Activated naive CD8-positive, alpha-beta T cell (primary cell): ENCODE data around the gene PDE6B.
A peak's percentile ranks its signal among the peaks of the same experiment; 100 is the strongest.
"Not testable (repeated sequence)": the region's sequence is repeated elsewhere in the genome, so short reads cannot be mapped to it uniquely, and the experiment has no call there.

Experiments used
- H3K27ac Mint-ChIP-seq: one replicate; pipeline ENCODE4 v1.8.0; 2021; ENCODE audit warnings: mixed read lengths
- H3K27me3 Mint-ChIP-seq: one replicate; pipeline ENCODE4 v1.8.0; 2021; ENCODE audit warnings: mixed read lengths
- H3K36me3 Mint-ChIP-seq: one replicate; pipeline ENCODE4 v1.8.0; 2021; ENCODE audit warnings: mixed read lengths
- H3K4me1 Mint-ChIP-seq: one replicate; pipeline ENCODE4 v1.8.0; 2021; ENCODE audit warnings: low read depth, mixed read lengths
- H3K4me3 Mint-ChIP-seq: one replicate; pipeline ENCODE4 v1.8.0; 2021; ENCODE audit warnings: mild to moderate bottlenecking, mixed read lengths
- H3K9me3 Mint-ChIP-seq: one replicate; pipeline ENCODE4 v1.8.0; 2021; ENCODE audit warnings: low read depth, mixed read lengths

PDE6B gene

DNA sequence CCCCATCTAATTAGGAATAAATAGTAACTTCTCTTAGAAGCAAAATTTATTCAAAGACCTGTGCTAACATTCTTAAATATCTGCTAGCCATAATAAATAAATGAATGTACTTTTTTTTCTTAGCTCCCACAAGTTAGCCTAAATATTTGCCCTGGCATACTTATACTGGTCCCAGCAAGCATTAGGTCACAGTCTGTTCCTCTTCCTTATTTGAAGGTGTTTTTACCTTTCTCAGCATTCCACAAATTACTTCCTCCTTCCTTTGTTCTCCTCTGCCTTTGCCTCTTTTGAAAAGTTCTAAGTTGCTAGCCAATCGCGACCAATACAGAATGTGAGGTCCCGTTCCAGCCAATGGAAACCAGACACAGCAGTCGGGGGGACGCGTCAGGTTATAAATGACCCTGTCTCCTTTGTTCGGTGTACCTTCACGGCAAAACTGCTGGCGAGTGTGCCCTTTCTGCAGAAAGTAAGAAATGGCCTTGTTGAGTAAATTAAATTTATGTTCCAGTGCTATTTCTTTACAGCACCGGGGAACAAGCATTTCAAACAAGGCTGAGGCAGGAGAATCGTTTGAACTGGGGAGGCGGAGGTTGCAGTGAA is 69.1 kb downstream of the PDE6B start:
- H3K4me1 Mint-ChIP-seq, H3K4me3 Mint-ChIP-seq, H3K36me3 Mint-ChIP-seq, H3K27ac Mint-ChIP-seq, H3K9me3 Mint-ChIP-seq, H3K27me3 Mint-ChIP-seq: not testable (repeated sequence)

DNA sequence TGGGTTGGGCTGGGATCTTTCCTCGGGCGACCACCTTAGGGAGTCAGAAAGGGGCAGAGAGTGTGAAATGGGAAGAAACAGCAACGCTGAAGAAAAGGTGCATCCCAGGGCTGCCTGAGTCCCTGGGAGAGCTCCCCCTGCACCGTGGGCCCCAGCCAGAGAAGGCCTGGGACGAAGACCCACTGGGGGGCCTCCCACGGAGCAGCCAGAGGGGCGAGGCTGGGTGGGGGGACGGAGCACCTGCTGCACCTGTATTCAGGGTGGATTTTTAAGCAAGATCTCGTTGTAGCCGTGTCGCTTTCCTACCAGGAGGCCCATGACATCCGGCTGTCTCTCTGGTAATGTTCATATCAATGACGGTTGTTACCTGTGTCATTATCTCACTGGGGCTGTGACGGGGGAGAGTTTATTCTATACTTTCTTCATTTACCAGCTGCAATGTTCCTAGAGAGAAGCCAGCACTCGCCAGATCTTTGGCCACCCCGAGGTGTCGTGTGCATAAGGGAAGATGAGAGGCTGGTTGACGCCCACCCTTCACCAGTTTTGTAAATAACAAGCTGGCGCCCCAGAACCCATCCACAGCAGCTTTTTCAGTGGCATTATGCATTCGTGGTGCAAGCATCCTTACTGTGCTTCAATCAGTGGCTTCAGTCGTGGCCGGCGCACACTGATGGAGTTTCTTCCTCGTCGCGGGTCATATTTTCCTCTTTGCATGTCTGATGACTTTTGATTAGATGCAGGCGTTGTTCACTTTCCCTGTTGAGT is 74.6 kb downstream of the PDE6B start:
- Mint-ChIP-seq H3K27ac (no peak overlapping the region), H3K36me3 (no peaks in the 10 kb centered on the region), H3K4me1 (peaks cover 6% of the 10 kb centered on the region), H3K9me3 (no peaks in the 10 kb centered on the region), H3K4me3 (no peak overlapping the region), H3K27me3 (no peaks in the 10 kb centered on the region)

DNA sequence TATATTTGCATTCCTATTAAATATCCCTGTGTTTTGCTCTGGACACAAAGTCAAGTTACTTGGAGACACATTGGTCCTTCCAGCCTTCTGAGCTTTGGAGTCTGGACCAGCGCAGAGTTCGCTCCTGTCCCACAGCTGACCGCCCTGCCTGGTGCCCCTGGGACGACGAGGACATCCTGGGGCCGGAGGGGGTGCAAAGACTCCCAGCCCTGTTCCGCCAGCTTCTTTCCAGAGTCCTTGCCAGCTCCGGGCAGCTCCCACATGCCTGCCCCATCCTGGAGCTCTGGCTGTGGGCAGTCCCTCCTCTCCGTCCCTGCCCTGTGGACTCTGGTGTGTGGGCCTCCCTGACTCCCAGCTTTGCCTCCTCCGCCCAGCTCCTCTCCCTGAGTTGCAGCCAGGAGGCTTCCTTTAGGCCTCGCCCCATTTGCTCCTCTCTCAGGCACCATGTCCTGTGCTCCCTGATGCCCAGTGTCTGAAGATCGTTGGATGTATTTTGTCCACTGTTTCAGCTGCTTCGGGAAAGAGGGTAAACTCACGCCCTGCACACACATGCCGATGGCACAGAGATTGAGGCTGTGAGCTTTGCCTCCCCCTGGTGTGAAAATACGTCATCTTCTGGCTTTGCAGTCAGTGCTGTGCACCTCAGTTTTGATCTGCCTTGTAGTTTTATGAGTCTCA is 75.4 kb downstream of the PDE6B start:
- Mint-ChIP-seq H3K27ac (no peak overlapping the region), H3K36me3 (no peaks in the 10 kb centered on the region), H3K4me1 (peaks cover 6% of the 10 kb centered on the region), H3K9me3 (no peaks in the 10 kb centered on the region), H3K4me3 (no peak overlapping the region), H3K27me3 (no peaks in the 10 kb centered on the region)

DNA sequence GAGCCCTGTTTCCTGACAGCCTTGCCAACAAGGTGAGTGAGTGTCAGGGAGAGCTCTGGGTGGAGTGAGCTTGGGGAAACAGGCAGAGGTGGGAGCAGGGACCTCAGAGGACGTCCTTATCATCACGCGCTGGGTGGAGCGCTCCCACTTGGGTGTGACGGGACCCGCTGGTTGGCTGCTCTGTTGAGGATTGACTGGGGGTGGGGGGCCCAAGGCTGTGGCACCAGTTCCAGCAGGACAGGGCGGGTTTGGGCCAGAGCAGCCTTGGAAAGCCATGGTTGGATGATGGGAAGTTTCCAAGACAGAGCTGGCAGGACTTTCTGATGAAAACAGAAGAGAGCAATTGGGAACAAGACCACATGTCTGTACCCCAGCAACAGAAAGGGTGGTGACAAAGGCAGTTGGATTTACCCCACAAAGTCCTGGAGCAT is 77.3 kb downstream of the PDE6B start:
- no peak overlapping the region for H3K27ac Mint-ChIP-seq
- H3K9me3 Mint-ChIP-seq: no peaks in the 10 kb centered on the region
- H3K27me3 Mint-ChIP-seq: no peaks in the 10 kb centered on the region
- H3K4me3 Mint-ChIP-seq: no peak overlapping the region
- no peaks in the 10 kb centered on the region for H3K36me3 Mint-ChIP-seq
- H3K4me1 Mint-ChIP-seq: peaks cover 8% of the 10 kb centered on the region

DNA sequence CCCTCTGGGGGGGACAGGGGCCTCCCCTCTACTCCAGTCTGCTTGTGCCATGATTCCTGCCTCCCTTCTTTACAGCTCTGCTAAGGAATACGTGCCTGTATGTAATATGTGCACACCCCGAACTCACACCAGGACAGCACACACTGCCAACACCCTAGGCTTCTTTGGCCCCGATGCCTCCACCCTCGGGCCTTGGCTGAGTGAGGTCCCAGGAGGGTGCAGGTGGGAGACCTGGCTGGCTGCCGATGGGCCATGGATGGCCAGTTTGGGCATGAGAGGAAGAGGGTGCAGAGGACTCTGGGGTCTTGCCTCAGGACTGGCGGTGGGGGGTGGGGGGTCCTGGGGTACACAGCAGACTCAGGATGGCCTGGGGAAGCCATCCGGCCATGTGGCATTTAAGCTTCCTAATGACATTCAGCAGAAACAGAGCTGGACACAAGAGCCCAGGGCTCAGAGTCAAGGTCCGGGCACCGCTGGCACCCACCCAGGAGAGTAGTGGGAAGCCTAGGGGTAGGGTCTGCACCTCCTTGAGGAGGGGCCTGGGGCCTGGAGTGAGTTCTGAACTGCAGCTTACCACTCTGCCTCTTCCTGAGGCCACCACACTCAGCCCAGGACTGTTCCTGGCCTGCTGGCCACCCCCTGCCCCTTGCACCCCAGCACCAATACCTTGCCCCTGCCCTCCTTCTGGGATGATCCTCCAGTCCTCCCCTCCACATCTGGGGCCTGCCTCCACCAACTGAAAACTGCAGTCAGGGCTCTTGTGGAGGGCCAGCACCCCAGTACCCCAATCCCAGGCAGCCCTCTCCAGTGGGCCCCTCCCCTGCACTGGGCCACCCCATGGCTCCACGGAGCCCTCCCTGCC is 78.2 kb downstream of the PDE6B start:
- Mint-ChIP-seq H3K36me3 (no peaks in the 10 kb centered on the region), H3K4me1 (peaks cover 11% of the 10 kb centered on the region), H3K27ac (no peak overlapping the region), H3K27me3 (no peaks in the 10 kb centered on the region), H3K9me3 (no peaks in the 10 kb centered on the region), H3K4me3 (no peak overlapping the region)

DNA sequence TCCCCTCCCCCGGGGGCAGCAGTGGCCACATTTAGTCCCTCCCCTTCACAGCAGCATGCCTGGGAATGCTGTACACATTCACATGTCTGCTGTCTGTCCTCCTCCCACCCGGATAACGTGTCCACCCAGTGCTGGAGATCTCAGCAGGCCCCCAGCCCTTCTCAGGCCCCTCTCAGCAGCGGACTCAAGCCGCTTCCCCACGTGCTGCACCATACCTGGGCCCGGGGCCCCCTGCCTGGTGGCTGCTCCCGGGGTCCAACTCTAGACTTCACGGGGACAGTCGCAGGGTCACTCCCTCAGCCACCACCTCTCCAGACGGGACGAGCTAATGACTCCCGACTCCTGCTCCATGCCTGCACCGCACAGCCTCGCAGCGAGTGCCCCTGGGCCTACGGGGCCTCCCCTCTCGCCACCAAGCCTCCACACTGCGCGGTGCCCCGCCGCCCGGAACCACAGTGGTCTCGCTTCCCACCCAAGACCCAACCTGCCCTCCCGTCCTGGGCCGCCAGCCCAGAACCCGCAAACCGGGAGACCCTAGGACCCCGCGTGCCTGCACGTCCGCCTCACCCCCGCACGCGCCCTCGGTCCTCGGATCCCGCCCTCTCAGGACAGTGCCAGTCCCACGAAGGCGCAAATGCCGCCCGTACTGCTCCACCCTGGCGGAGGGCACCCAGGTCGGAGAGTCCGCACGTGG is 79.0 kb downstream of the PDE6B start:
- Mint-ChIP-seq H3K9me3 (no peaks in the 10 kb centered on the region), H3K4me3 (no peak overlapping the region), H3K27ac (no peak overlapping the region), H3K4me1 (peaks cover 16% of the 10 kb centered on the region), H3K27me3 (no peaks in the 10 kb centered on the region), H3K36me3 (no peaks in the 10 kb centered on the region)

DNA sequence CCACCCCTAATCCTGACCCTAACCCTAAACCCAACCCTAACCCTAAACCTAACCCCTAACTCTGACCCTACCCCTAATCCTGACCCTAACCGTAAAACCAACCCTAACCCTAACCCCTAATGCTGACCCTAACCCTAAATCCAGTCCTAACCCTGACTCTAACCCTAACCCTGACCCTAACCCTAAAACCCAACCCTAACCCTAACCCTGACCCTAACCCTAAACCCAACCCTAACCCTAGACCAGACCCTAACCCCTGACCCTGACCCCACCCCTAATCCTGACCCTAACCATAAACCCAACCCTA is 79.6 kb downstream of the PDE6B start:
- peak overlapping the region; percentile 68 for H3K4me3 Mint-ChIP-seq
- peaks cover 18% of the 10 kb centered on the region for H3K4me1 Mint-ChIP-seq
- H3K36me3 Mint-ChIP-seq: no peaks in the 10 kb centered on the region
- no peaks in the 10 kb centered on the region for H3K9me3 Mint-ChIP-seq
- H3K27me3 Mint-ChIP-seq: no peaks in the 10 kb centered on the region
- no peak overlapping the region for H3K27ac Mint-ChIP-seq

DNA sequence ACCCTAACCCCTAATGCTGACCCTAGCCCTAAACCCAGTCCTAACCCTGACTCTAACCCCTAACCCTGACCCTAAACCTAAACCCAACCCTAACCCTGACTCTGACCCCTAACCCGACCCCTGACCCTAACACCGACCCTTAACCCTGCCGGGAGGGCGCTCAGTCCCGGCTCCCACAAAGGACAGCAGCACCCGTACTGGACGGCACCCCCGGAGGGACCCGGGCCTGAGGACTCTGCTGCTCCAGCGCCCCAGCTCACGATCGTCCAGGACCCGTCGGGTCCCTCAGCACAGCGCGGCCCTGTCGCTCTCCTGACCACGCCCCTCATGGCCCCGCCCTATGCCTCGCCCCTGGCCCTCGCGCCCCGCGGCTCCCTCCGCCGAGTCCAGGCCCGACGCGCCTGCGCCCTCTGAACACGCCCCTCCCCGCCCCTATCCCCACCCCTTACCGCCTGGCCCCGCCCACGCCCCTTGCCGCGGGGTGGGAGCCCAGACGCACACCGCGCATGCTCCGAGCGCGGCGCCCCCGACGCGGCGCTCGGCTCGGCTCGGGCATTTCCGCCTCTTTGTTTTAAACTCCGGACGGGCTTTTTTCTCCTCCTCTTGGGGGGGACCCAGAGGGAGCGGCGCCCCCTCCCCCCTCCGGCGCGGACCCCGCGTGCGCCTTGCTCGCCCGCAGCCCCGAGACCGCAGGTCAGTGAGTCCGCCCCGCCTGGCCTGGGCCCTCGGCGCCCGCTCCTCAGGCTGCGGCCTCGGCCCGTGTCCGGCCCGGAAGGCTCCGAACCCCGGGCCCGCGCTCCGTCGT is 80.1 kb downstream of the PDE6B start, which contains the start of gene PCGF3:
TSS of gene PCGF3 (plus strand) at position 555 of the 805 bp plus-strand sequence. CDS start 27,849 bp downstream, outside the sequence.
- no peak within 1 kb of the TSS for H3K27ac Mint-ChIP-seq
- peak within 1 kb of the TSS; percentile 68 for H3K4me3 Mint-ChIP-seq

DNA sequence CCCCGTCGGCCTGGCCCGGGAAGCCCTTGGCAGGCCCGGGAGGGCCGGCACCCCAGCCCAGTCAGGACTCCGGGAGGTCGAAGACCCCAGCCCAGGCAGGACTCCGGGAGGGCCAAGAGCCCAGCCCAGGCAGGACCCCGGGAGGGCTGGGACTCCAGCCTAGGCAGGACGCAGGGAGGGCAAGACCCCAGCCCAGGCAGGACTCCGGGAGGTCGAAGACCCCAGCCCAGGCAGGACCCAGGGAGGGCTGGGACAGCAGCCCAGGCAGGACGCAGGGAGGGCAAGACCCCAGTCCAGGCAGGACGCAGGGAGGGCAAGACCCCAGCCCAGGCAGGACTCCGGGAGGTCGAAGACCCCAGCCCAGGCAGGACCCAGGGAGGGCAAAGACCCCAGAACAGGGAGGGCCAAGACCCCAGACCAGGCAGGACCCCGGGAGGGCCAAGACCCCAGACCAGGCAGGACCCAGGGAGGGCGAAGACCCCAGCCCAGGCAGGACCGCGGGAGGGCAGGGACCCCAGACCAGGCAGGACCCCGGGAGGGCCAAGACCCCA is 80.8 kb downstream of the PDE6B start:
- not testable (repeated sequence) for H3K4me3 Mint-ChIP-seq, H3K27me3 Mint-ChIP-seq, H3K36me3 Mint-ChIP-seq, H3K27ac Mint-ChIP-seq, H3K9me3 Mint-ChIP-seq
- H3K4me1 Mint-ChIP-seq: peaks cover 25% of the 10 kb centered on the region

More for the DNA sequence above, 80.1 kb downstream of the PDE6B start, which contains the start of gene PCGF3:
- H3K4me1 Mint-ChIP-seq: peaks cover 20% of the 10 kb centered on the region
- no peaks in the 10 kb centered on the region for H3K27me3 Mint-ChIP-seq
- H3K9me3 Mint-ChIP-seq: no peaks in the 10 kb centered on the region
- H3K36me3 Mint-ChIP-seq: no peaks in the 10 kb centered on the region

DNA sequence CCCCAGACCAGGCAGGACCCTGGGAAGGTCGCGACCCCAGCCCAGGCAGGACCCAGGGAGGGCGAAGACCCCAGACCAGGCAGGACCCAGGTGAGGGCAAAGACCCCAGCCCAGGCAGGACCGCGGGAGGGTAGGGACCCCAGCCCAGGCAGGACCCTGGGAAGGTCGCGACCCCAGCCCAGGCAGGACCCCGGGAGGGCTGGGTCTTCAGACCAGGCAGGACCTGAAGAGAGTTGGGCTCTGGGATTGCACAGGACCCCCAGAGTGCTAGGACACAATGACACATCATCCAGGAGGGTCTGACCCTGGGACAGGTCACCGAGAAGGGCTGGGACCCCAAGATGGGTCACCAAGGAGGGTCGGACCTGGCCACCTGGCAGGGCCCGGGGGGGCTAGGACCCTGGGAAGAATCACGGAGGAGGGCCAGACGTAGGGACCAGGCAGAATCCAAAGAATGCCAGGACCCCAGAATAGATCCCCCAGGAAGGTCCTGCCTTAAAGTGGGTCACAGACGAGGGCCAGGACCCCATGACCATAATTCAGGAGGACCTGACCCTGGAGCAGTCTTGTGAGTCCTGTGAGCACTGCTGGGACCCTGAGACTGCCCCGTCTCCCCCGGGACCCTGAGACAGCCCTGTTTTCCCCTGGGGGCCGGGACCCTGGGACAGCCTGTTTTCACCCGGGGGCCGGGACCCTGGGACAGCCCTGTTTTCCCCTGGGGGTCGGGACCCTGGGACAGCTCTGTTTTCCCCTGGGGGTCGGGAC is 81.6 kb downstream of the PDE6B start:
- H3K27me3 Mint-ChIP-seq: no peaks in the 10 kb centered on the region
- H3K36me3 Mint-ChIP-seq: peaks cover 2% of the 10 kb centered on the region
- H3K4me1 Mint-ChIP-seq: peaks cover 25% of the 10 kb centered on the region
- no peak overlapping the region for H3K27ac Mint-ChIP-seq
- no peaks in the 10 kb centered on the region for H3K9me3 Mint-ChIP-seq
- no peak overlapping the region for H3K4me3 Mint-ChIP-seq

DNA sequence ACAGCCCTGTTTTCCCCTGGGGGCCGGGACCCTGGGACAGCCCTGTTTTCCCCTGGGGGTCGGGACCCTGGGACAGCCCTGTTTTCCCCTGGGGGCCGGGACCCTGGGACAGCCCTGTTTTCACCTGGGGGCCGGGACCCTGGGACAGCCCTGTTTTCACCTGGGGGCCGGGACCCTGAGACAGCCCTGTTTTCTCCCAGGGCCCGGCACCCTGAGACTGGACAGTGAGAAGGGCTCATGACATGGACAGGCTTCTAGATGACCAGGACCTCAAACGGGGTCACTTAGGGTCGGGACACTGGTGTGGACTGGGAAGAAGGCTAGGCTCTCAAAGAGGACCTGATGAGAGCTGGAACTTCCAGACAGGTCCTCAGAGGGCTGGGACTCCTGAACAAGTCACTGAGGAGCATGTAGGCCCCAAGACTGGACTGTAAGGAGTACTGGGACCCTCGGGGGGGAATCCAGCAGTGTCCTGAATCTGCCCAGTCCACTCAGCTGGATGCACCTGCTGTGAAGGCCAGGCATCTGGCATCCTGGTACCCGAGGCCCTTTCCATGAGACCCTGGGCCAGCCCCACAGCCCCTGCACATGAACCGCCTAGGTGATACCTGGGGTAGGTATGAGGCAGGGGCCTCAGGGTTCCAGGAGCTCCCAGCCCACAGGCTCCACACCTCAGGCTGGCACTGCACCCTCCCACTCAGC is 82.7 kb downstream of the PDE6B start:
- no peak overlapping the region for H3K27ac Mint-ChIP-seq
- H3K4me3 Mint-ChIP-seq: no peak overlapping the region
- peaks cover 2% of the 10 kb centered on the region for H3K36me3 Mint-ChIP-seq
- no peaks in the 10 kb centered on the region for H3K27me3 Mint-ChIP-seq
- no peaks in the 10 kb centered on the region for H3K9me3 Mint-ChIP-seq
- peaks cover 25% of the 10 kb centered on the region for H3K4me1 Mint-ChIP-seq

DNA sequence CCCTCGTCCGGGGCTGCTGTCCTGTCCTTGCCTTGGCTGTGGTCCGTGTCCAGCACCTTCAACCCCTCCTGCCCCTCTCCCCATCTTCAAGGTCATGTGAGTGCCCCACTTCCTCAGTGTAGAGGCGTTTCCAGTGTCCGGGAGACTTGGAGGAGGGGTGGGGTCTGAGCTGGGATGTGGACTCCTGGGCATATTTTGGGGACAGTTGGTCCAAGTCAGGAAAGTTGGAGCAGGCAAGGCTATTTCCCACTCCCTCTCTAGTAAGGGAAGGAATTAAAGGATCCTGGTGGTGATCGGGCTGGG is 83.2 kb downstream of the PDE6B start:
- H3K27ac Mint-ChIP-seq: no peak overlapping the region
- peaks cover 2% of the 10 kb centered on the region for H3K36me3 Mint-ChIP-seq
- H3K9me3 Mint-ChIP-seq: no peaks in the 10 kb centered on the region
- peaks cover 25% of the 10 kb centered on the region for H3K4me1 Mint-ChIP-seq
- H3K27me3 Mint-ChIP-seq: no peaks in the 10 kb centered on the region
- peak overlapping the region; percentile 23 for H3K4me3 Mint-ChIP-seq

DNA sequence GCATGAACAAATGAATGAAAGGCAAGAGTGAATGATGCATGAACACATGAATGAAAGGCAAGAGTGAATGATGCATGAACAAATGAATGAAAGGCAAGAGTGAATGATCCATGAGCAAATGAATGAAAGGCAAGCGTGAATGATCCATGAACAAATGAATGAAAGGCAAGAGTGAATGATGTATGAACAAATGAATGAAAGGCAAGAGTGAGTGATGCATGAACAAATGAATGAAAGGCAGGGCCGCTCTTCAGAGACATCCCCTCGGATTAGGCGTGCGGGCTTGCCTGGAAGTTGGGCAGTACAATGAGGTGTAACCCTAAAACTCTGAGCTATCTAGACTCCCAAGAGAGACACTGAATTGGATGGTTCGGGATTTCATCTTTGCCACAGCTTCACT is 84.0 kb downstream of the PDE6B start:
- Mint-ChIP-seq H3K27ac (no peak overlapping the region), H3K4me1 (peaks cover 25% of the 10 kb centered on the region), H3K27me3 (no peaks in the 10 kb centered on the region), H3K9me3 (no peaks in the 10 kb centered on the region), H3K4me3 (peak overlapping the region; percentile 12), H3K36me3 (peaks cover 2% of the 10 kb centered on the region)
